ENCODE data around the gene ZNF778. TPM values are rescaled to one million over a fixed set of nuclear protein-coding genes. Genes with fewer than 3 reads are reported as not detected.
A peak's percentile ranks its signal among the peaks of the same experiment; 100 is the strongest.
"Not testable (repeated sequence)": the region's sequence is repeated elsewhere in the genome, so short reads cannot be mapped to it uniquely, and the experiment has no call there.

ZNF778 gene
- total and polyA plus RNA-seq, 2 donors from 2014 or later, result 2.2 to 12.7 TPM

DNA sequence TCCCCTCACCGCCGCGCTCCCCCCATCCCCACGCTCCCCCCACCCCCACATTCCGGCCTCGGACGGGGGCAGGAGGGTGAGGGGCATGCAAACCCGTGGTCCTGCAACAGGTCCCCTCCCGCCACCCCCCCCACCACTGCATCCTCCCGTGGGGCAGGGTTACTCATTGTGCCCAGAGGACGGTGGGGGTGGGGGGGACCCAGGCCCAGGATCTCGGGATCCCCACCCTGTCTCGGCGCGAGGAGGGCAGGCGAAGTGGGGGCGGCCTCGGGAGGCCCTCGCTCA lies 25.7 kb upstream of the ZNF778 start:
- TF ChIP-seq, protein P1, sequence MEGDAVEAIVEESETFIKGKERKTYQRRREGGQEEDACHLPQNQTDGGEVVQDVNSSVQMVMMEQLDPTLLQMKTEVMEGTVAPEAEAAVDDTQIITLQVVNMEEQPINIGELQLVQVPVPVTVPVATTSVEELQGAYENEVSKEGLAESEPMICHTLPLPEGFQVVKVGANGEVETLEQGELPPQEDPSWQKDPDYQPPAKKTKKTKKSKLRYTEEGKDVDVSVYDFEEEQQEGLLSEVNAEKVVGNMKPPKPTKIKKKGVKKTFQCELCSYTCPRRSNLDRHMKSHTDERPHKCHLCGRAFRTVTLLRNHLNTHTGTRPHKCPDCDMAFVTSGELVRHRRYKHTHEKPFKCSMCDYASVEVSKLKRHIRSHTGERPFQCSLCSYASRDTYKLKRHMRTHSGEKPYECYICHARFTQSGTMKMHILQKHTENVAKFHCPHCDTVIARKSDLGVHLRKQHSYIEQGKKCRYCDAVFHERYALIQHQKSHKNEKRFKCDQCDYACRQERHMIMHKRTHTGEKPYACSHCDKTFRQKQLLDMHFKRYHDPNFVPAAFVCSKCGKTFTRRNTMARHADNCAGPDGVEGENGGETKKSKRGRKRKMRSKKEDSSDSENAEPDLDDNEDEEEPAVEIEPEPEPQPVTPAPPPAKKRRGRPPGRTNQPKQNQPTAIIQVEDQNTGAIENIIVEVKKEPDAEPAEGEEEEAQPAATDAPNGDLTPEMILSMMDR (IDR thresholded peaks at IDR 0.05; ENCODE audit: borderline replicate concordance, extremely low read depth, insufficient read depth), result no peak
- Histone ChIP-seq H3K4me3 (ENCODE audit: low read length in 3 of 3) (no peak overlapping the region), H3K27ac (ENCODE audit: low read depth in 2 of 2, low read length in 2 of 2) (no peak overlapping the region)

DNA sequence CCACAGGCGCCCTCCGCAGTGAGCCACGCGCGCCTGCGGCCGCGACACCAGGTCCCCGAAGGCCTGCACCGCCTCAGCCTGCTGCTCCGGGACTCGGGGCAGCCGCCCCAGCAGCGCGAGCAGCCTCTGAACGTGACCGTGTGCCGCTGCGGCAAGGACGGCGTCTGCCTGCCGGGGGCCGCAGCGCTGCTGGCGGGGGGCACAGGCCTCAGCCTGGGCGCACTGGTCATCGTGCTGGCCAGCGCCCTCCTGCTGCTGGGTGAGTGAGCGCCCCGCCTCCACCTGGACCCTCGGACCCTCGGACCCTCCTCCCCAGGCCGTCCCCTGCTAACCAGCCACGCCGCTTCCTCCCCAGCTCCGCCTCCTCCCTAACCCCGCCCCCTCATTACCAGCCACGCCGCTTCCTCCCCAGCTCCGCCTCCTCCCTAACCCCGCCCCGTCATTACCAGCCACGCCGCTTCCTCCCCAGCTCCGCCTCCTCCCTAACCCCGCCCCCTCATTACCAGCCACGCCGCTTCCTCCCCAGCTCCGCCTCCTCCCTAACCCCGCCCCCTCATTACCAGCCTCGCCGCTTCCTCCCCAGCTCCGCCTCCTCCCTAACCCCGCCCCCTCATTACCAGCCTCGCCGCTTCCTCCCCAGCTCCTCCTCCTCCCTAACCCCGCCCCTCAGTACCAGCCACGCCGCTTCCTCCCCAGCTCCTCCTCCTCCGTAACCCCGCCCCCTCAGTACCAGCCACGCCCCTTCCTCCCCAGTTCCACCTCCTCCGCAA lies 25.1 kb upstream of the ZNF778 start:
- H3K27me3 ChIP-seq (ENCODE audit: control insufficient read depth, insufficient read depth, low read length); H3K4me3 ChIP-seq (ENCODE audit: low read length in 3 of 3); intact Hi-C loops (cut with DNase I); H3K36me3 ChIP-seq (ENCODE audit: control insufficient read depth in 2 of 3, insufficient read depth in 3 of 3, low read length in 3 of 3); H3K9me3 ChIP-seq (ENCODE audit: control insufficient read depth in 2 of 3, insufficient read depth in 1 of 3, low read length in 3 of 3); H3K4me1 ChIP-seq (ENCODE audit: control insufficient read depth in 2 of 3, insufficient read depth in 2 of 3, low read depth in 1 of 3, low read length in 3 of 3); H3K27ac ChIP-seq (ENCODE audit: low read depth in 2 of 2, low read length in 2 of 2); FAIRE-seq; H3K9ac ChIP-seq (ENCODE audit: low read length in 3 of 3): not testable (repeated sequence)
- DNase-seq, result peak; percentile 77 to 91 (median 83)

More for the DNA sequence above, 25.7 kb upstream of the ZNF778 start:
- H3K36me3 ChIP-seq (ENCODE audit: control insufficient read depth in 2 of 3, insufficient read depth in 3 of 3, low read length in 3 of 3), result no peaks in the 10 kb centered on the region
- FAIRE-seq (no peak), DNase-seq (peak in 1 of 5 donors; percentile 87)
- no peaks in the 10 kb centered on the region for H3K9me3 ChIP-seq (ENCODE audit: control insufficient read depth in 2 of 3, insufficient read depth in 1 of 3, low read length in 3 of 3)
- no peaks in the 10 kb centered on the region for H3K27me3 ChIP-seq (ENCODE audit: control insufficient read depth, insufficient read depth, low read length)
- peaks cover 0 to 8% (median 0%) of the 10 kb centered on the region in 3 donors for H3K4me1 ChIP-seq (ENCODE audit: control insufficient read depth in 2 of 3, insufficient read depth in 2 of 3, low read depth in 1 of 3, low read length in 3 of 3)
- intact Hi-C loops (cut with DNase I), result no loop called here
- H3K9ac ChIP-seq (ENCODE audit: low read length in 3 of 3), result no peak overlapping the region

DNA sequence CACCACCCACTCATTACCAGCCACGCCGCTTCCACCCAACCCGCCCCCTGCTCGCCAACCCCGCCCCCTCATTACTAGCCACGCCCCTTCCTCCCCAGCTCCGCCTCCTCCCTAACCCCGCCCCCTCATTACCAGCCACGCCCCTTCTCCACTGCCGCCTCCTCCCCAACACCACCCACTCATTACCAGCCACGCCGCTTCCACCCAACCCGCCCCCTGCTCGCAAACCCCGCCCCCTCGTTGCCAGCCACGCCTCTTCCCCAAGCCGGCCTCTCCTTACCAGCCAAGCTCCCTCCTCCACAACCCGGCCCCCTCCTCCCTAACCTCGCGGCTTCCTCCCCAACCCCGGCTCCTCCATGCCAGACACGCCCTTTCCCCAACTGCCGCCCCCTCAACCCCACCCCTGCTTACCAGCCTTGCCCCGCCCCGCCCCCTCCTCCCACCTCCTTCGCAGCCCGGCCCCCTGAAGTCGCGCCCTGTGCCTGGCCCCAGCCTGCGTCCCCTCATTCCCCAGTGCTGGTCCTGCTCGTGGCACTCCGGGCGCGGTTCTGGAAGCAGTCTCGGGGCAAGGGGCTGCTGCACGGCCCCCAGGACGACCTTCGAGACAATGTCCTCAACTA lies 24.4 kb upstream of the ZNF778 start:
- H3K27me3 ChIP-seq (ENCODE audit: control insufficient read depth, insufficient read depth, low read length), result no peaks in the 10 kb centered on the region
- intact Hi-C loops (cut with DNase I), result no loop called here
- DNase-seq (peak; percentile 29 to 95 (median 65)), FAIRE-seq (no peak)
- H3K36me3 ChIP-seq (ENCODE audit: control insufficient read depth in 2 of 3, insufficient read depth in 3 of 3, low read length in 3 of 3), result no peaks in the 10 kb centered on the region
- no peaks in the 10 kb centered on the region for H3K9me3 ChIP-seq (ENCODE audit: control insufficient read depth in 2 of 3, insufficient read depth in 1 of 3, low read length in 3 of 3)
- H3K4me1 ChIP-seq (ENCODE audit: control insufficient read depth in 2 of 3, insufficient read depth in 2 of 3, low read depth in 1 of 3, low read length in 3 of 3), result peaks cover 0 to 8% (median 0%) of the 10 kb centered on the region in 3 donors
- no peak overlapping the region for H3K4me3 ChIP-seq (ENCODE audit: low read length in 3 of 3)
- TF ChIP-seq, protein P1 (IDR thresholded peaks at IDR 0.05; ENCODE audit: borderline replicate concordance, extremely low read depth, insufficient read depth), result no peak
- no peak overlapping the region for H3K27ac ChIP-seq (ENCODE audit: low read depth in 2 of 2, low read length in 2 of 2)
- no peak overlapping the region for H3K9ac ChIP-seq (ENCODE audit: low read length in 3 of 3)

DNA sequence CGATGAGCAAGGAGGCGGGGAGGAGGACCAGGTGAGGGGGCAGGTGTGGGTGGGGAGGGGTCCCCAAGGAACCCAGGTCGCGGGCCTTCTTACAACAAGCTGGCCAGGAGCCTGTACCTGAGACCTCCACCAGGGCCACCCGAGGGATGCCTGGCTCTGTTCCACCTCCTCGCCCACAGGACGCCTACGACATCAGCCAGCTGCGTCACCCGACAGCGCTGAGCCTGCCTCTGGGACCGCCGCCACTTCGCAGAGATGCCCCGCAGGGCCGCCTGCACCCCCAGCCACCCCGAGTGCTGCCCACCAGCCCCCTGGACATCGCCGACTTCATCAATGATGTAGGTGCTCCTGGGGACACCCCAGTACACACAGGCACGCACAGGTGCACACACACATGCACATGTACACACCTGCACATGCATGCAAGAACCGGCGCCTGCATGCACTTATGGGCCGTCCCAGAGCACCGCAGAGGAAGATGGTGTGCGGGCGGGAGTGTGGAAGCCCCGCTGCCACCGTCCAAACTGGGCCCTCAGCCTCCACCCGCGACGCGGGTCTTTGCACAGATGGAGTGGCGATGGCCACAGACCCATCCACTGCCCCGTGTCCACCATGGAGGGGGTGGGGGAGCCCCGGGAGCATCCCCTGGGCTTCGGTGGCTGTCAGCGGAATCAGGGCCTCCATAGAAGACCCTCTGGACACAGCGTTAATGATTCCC lies 23.8 kb upstream of the ZNF778 start:
- Histone ChIP-seq H3K9ac (ENCODE audit: low read length in 3 of 3) (no peak overlapping the region), H3K36me3 (ENCODE audit: control insufficient read depth in 2 of 3, insufficient read depth in 3 of 3, low read length in 3 of 3) (no peaks in the 10 kb centered on the region), H3K27ac (ENCODE audit: low read depth in 2 of 2, low read length in 2 of 2) (no peak overlapping the region), H3K4me1 (ENCODE audit: control insufficient read depth in 2 of 3, insufficient read depth in 2 of 3, low read depth in 1 of 3, low read length in 3 of 3) (peaks cover 0 to 8% (median 0%) of the 10 kb centered on the region in 3 donors), H3K27me3 (ENCODE audit: control insufficient read depth, insufficient read depth, low read length) (no peaks in the 10 kb centered on the region), H3K9me3 (ENCODE audit: control insufficient read depth in 2 of 3, insufficient read depth in 1 of 3, low read length in 3 of 3) (no peaks in the 10 kb centered on the region), H3K4me3 (ENCODE audit: low read length in 3 of 3) (no peak overlapping the region)
- TF ChIP-seq, protein P1 (IDR thresholded peaks at IDR 0.05; ENCODE audit: borderline replicate concordance, extremely low read depth, insufficient read depth), result no peak
- intact Hi-C loops (cut with DNase I), result no loop called here
- DNase-seq, result peak in 1 of 5 donors; percentile 82
- no peak for FAIRE-seq
